ENCODE results near the gene NAA80. TPM values are rescaled to one million over a fixed set of nuclear protein-coding genes. Genes with fewer than 3 reads are reported as not detected.
A peak's percentile ranks its signal among the peaks of the same experiment; 100 is the strongest.

The NAA80 gene
- total and polyA plus RNA-seq, 4 donors, result 4.8 to 16.6 (median 12.1) TPM

- Histone ChIP-seq H3K27ac (ENCODE audit: low read depth in 1 of 2, low read length in 1 of 2) (no peak overlapping the region), H3K4me3 (no peak overlapping the region), H3K9me3 (ENCODE audit: control insufficient read depth in 4 of 4, insufficient read depth in 3 of 4, low read length in 3 of 4) (no peaks in the 10 kb centered on the region), H3K27me3 (ENCODE audit: control insufficient read depth in 3 of 3, insufficient read depth in 3 of 3, low read length in 2 of 3) (peaks cover 0 to 5% (median 0%) of the 10 kb centered on the region in 3 donors), H3K4me1 (ENCODE audit: control insufficient read depth in 5 of 5, insufficient read depth in 5 of 5, low read length in 5 of 5) (peaks cover 4 to 41% (median 14%) of the 10 kb centered on the region in 5 donors), H3K9ac (ENCODE audit: insufficient read depth in 1 of 2, low read length in 2 of 2) (peak overlapping the region in 1 of 2 donors; percentile 28), H3K36me3 (ENCODE audit: control insufficient read depth in 4 of 4, insufficient read depth in 4 of 4, low read length in 4 of 4) (peaks cover 0 to 14% (median 8%) of the 10 kb centered on the region in 4 donors)
- DNase-seq (no peak), ATAC-seq (ENCODE audit: insufficient read depth, low FRiP score) (no peak)
- 82 to 83% methylated on average over 8 of the region's 8 CpGs for WGBS, 2 donors
- TF ChIP-seq, protein P1, sequence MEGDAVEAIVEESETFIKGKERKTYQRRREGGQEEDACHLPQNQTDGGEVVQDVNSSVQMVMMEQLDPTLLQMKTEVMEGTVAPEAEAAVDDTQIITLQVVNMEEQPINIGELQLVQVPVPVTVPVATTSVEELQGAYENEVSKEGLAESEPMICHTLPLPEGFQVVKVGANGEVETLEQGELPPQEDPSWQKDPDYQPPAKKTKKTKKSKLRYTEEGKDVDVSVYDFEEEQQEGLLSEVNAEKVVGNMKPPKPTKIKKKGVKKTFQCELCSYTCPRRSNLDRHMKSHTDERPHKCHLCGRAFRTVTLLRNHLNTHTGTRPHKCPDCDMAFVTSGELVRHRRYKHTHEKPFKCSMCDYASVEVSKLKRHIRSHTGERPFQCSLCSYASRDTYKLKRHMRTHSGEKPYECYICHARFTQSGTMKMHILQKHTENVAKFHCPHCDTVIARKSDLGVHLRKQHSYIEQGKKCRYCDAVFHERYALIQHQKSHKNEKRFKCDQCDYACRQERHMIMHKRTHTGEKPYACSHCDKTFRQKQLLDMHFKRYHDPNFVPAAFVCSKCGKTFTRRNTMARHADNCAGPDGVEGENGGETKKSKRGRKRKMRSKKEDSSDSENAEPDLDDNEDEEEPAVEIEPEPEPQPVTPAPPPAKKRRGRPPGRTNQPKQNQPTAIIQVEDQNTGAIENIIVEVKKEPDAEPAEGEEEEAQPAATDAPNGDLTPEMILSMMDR (IDR thresholded peaks at IDR 0.05; ENCODE audit: control extremely low read depth, extremely low read depth), result no peak
Measured at GRCh38 chr3:50345008-50345407, 45.8 kb upstream of the NAA80 start.

DNA sequence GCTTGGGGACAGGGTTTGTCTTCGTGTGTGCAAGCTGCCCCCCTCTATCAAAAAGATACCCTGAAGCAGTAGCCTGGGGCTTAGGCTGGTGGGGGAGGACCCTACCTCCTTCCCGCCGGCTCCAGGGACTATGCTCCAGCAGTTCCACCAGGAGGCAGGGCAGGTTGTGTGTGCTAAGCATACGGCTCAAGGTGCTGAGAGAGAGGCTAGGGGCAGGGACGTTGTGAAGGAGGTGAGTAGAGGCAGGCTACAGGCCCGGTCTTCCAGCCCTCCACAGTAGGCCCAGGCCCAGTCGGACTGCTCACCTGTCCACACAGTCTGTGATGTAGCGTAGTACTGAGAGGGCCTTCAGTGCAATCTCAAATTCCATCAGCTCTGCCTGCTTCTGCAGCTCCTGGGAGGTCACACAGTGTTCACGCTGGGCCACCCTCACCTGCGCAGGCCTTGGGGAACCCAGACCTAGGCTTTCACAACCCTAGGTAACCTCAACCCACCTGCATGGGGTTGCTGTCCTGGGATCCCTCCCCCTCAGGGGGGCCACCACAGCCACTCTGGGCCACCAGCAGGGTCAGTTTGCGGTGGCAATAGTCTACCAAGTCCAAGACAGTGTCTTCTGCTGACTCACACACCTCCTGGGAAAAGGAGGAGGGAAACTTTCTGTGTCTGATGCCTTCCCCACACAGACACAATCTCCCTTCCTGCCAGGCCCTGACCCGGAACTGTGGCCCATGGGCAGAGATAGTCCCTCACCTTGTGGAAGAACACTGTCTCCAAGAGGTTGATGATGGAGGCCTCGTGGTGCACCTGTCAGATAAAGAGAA lies 43.8 kb upstream of the NAA80 start:
- H3K36me3 ChIP-seq (ENCODE audit: control insufficient read depth in 4 of 4, insufficient read depth in 4 of 4, low read length in 4 of 4), result peaks cover 0 to 4% (median 2%) of the 10 kb centered on the region in 4 donors
- peaks cover 0 to 5% (median 0%) of the 10 kb centered on the region in 3 donors for H3K27me3 ChIP-seq (ENCODE audit: control insufficient read depth in 3 of 3, insufficient read depth in 3 of 3, low read length in 2 of 3)
- ATAC-seq (ENCODE audit: insufficient read depth, low FRiP score) (no peak), DNase-seq (no peak)
- TF ChIP-seq, protein P1 (IDR thresholded peaks at IDR 0.05; ENCODE audit: control extremely low read depth, extremely low read depth), result no peak
- no peak overlapping the region for H3K4me3 ChIP-seq
- no peak overlapping the region for H3K9ac ChIP-seq (ENCODE audit: insufficient read depth in 1 of 2, low read length in 2 of 2)
- H3K4me1 ChIP-seq (ENCODE audit: control insufficient read depth in 5 of 5, insufficient read depth in 5 of 5, low read length in 5 of 5), result peaks cover 0 to 51% (median 14%) of the 10 kb centered on the region in 5 donors
- no peak overlapping the region for H3K27ac ChIP-seq (ENCODE audit: low read depth in 1 of 2, low read length in 1 of 2)
- WGBS, 2 donors, result 88% methylated on average over 13 of the region's 13 CpGs
- H3K9me3 ChIP-seq (ENCODE audit: control insufficient read depth in 4 of 4, insufficient read depth in 3 of 4, low read length in 3 of 4), result no peaks in the 10 kb centered on the region

GRCh38 chr3:50341996-50342650 lies 42.9 kb upstream of the NAA80 start:
- H3K4me3 ChIP-seq, result no peak overlapping the region
- peaks cover 0 to 5% (median 0%) of the 10 kb centered on the region in 3 donors for H3K27me3 ChIP-seq (ENCODE audit: control insufficient read depth in 3 of 3, insufficient read depth in 3 of 3, low read length in 2 of 3)
- peaks cover 0 to 53% (median 14%) of the 10 kb centered on the region in 5 donors for H3K4me1 ChIP-seq (ENCODE audit: control insufficient read depth in 5 of 5, insufficient read depth in 5 of 5, low read length in 5 of 5)
- TF ChIP-seq, protein P1 (IDR thresholded peaks at IDR 0.05; ENCODE audit: control extremely low read depth, extremely low read depth), result no peak
- no peaks in the 10 kb centered on the region for H3K36me3 ChIP-seq (ENCODE audit: control insufficient read depth in 4 of 4, insufficient read depth in 4 of 4, low read length in 4 of 4)
- H3K9ac ChIP-seq (ENCODE audit: insufficient read depth in 1 of 2, low read length in 2 of 2), result no peak overlapping the region
- ATAC-seq (ENCODE audit: insufficient read depth, low FRiP score) (no peak), DNase-seq (no peak)
- H3K27ac ChIP-seq (ENCODE audit: low read depth in 1 of 2, low read length in 1 of 2), result no peak overlapping the region
- no peaks in the 10 kb centered on the region for H3K9me3 ChIP-seq (ENCODE audit: control insufficient read depth in 4 of 4, insufficient read depth in 3 of 4, low read length in 3 of 4)
- 85 to 90% methylated on average over 13 of the region's 13 CpGs for WGBS, 2 donors
